CD4-positive, alpha-beta T cell treated with Interferon alpha-2 for 1 hour (primary cell): ENCODE measurements around the gene SS18L1.

Experiments used
- DNase-seq, 2 donors: peaks; one replicate each; pipeline ENCODE4 v3.0.0-alpha.2; 2020 to 2022

Gene SS18L1

GRCh38 chr20:62228982-62229545, 85.5 kb downstream of the SS18L1 start:
- no peak for DNase-seq

- DNase-seq = no peak
Measured at GRCh38 chr20:62229667-62230066, 86.1 kb downstream of the SS18L1 start.

- no peak for DNase-seq
Measured at GRCh38 chr20:62230276-62230675, 86.7 kb downstream of the SS18L1 start.

GRCh38 chr20:62230696-62231095, 87.1 kb downstream of the SS18L1 start:
- DNase-seq = no peak

- DNase-seq = no peak
Measured at GRCh38 chr20:62231292-62231691, 87.7 kb downstream of the SS18L1 start.
